ENCODE data around the gene DGKI.
"Not testable (repeated sequence)": the region's sequence is repeated elsewhere in the genome, so short reads cannot be mapped to it uniquely, and the experiment has no call there.

The DGKI gene

DNA sequence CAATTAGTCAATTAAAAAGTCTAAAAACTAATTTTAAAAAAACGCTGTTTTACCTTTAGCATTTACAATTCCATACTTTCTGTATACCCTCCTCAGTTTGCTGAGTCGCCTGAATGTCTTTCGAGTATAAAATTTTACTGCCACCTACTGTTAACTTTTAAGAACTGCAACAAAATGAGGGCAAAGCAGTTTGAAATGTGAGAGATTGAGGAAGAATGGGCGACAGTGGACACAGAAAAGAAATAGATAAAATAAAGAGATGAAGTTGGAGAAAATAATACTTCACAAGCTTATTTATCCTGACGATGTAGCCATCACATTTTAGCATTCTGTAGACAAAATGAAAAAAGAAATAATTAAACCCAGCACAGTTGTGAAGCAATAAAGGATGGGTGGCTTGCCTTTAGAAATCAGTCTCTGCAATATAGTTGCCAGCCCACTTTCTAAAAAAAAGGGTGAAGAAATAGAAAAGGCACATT is 392.5 kb downstream of the DGKI start:
- H3K27ac ChIP-seq (ENCODE audit: low read depth, low read length), result no peak overlapping the region

DNA sequence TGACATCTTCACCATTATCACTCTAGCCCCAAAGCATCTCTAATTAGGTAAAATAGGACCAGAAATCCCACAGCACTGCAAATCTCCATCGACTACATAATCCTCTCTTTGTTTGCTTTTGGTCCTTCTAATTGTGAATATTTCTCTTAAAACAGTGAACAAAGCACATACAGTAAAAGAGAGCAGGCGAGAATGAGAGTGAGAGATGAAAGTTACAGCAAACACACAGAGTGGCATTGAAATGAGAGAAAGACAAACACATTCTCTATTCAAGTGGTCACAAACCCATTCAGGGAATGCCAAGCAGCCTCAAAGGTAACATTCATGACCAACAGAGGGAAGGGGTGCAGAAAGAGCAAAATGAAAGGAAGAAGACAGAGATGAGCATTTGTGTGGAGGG is 393.4 kb downstream of the DGKI start:
- Histone ChIP-seq H3K9me2 (replicated peaks; ENCODE audit: control insufficient read depth, low read length) (no peaks in the 10 kb centered on the region), H3K4me3 (ENCODE audit: low read length) (no peak overlapping the region), H3K9me3 (ENCODE audit: control insufficient read depth, insufficient read depth, low read length) (no peaks in the 10 kb centered on the region), H3K36me3 (ENCODE audit: control insufficient read depth, low read length) (no peaks in the 10 kb centered on the region), H3K4me2 (ENCODE audit: low read length) (no peak overlapping the region), H3K27me3 (ENCODE audit: control insufficient read depth, low read length) (no peaks in the 10 kb centered on the region), H3K4me1 (ENCODE audit: control insufficient read depth, low read length) (no peaks in the 10 kb centered on the region), H3K27ac (ENCODE audit: low read depth, low read length) (no peak overlapping the region), H3K79me2 (ENCODE audit: control insufficient read depth, low read length) (no peaks in the 10 kb centered on the region), H3F3A (ENCODE audit: control insufficient read depth, insufficient read depth) (no peaks in the 10 kb centered on the region), H4K20me1 (ENCODE audit: control insufficient read depth, insufficient read depth, low read depth, low read length) (no peaks in the 10 kb centered on the region)
- TF ChIP-seq, protein P1, sequence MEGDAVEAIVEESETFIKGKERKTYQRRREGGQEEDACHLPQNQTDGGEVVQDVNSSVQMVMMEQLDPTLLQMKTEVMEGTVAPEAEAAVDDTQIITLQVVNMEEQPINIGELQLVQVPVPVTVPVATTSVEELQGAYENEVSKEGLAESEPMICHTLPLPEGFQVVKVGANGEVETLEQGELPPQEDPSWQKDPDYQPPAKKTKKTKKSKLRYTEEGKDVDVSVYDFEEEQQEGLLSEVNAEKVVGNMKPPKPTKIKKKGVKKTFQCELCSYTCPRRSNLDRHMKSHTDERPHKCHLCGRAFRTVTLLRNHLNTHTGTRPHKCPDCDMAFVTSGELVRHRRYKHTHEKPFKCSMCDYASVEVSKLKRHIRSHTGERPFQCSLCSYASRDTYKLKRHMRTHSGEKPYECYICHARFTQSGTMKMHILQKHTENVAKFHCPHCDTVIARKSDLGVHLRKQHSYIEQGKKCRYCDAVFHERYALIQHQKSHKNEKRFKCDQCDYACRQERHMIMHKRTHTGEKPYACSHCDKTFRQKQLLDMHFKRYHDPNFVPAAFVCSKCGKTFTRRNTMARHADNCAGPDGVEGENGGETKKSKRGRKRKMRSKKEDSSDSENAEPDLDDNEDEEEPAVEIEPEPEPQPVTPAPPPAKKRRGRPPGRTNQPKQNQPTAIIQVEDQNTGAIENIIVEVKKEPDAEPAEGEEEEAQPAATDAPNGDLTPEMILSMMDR (IDR thresholded peaks at IDR 0.05; ENCODE audit: low read depth, low read length, poor library complexity, severe bottlenecking), result no peak
- no peak for TF ChIP-seq EZH2phosphoT487 (IDR thresholded peaks at IDR 0.05; ENCODE audit: borderline replicate concordance, low read length)

More for the DNA sequence above, 392.5 kb downstream of the DGKI start:
- H3F3A ChIP-seq (ENCODE audit: control insufficient read depth, insufficient read depth), result no peaks in the 10 kb centered on the region
- no peaks in the 10 kb centered on the region for H3K27me3 ChIP-seq (ENCODE audit: control insufficient read depth, low read length)
- H3K4me1 ChIP-seq (ENCODE audit: control insufficient read depth, low read length), result no peaks in the 10 kb centered on the region
- no peak overlapping the region for H3K4me2 ChIP-seq (ENCODE audit: low read length)
- no peaks in the 10 kb centered on the region for H3K79me2 ChIP-seq (ENCODE audit: control insufficient read depth, low read length)
- H3K9me3 ChIP-seq (ENCODE audit: control insufficient read depth, insufficient read depth, low read length), result no peaks in the 10 kb centered on the region
- H4K20me1 ChIP-seq (ENCODE audit: control insufficient read depth, insufficient read depth, low read depth, low read length), result no peaks in the 10 kb centered on the region
- TF ChIP-seq EZH2phosphoT487 (IDR thresholded peaks at IDR 0.05; ENCODE audit: borderline replicate concordance, low read length), result no peak
- TF ChIP-seq, protein P1 (IDR thresholded peaks at IDR 0.05; ENCODE audit: low read depth, low read length, poor library complexity, severe bottlenecking), result peak; percentile 81
- H3K9me2 ChIP-seq (replicated peaks; ENCODE audit: control insufficient read depth, low read length), result no peaks in the 10 kb centered on the region
- no peaks in the 10 kb centered on the region for H3K36me3 ChIP-seq (ENCODE audit: control insufficient read depth, low read length)
- no peak overlapping the region for H3K4me3 ChIP-seq (ENCODE audit: low read length)

DNA sequence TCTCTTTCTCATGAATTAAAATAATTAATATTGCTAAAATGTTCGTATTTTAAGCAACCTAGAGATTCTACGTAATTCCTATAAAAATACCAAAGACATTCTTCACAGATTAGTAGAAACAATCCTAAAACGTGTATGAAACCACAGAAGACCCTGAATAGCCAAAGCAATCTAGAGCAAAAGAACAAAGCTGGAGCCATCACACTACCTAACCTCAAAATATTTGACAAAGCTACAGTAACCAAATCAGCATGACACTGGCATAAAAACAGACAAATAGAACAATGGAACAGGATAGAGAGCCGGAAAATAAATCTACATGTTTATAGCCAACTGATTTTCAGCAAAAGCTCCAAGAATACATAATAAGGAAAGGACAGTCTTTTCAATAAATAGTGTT is 397.8 kb downstream of the DGKI start:
- no peaks in the 10 kb centered on the region for H3K79me2 ChIP-seq (ENCODE audit: control insufficient read depth, low read length)
- H3K9me2 ChIP-seq (replicated peaks; ENCODE audit: control insufficient read depth, low read length), result no peaks in the 10 kb centered on the region
- H3K4me2 ChIP-seq (ENCODE audit: low read length), result no peak overlapping the region
- TF ChIP-seq, protein P1 (IDR thresholded peaks at IDR 0.05; ENCODE audit: low read depth, low read length, poor library complexity, severe bottlenecking), result no peak
- H3K4me3 ChIP-seq (ENCODE audit: low read length), result no peak overlapping the region
- no peaks in the 10 kb centered on the region for H4K20me1 ChIP-seq (ENCODE audit: control insufficient read depth, insufficient read depth, low read depth, low read length)
- no peaks in the 10 kb centered on the region for H3K9me3 ChIP-seq (ENCODE audit: control insufficient read depth, insufficient read depth, low read length)
- no peaks in the 10 kb centered on the region for H3K27me3 ChIP-seq (ENCODE audit: control insufficient read depth, low read length)
- no peaks in the 10 kb centered on the region for H3K36me3 ChIP-seq (ENCODE audit: control insufficient read depth, low read length)
- H3K4me1 ChIP-seq (ENCODE audit: control insufficient read depth, low read length), result no peaks in the 10 kb centered on the region
- H3F3A ChIP-seq (ENCODE audit: control insufficient read depth, insufficient read depth), result no peaks in the 10 kb centered on the region
- no peak overlapping the region for H3K27ac ChIP-seq (ENCODE audit: low read depth, low read length)

DNA sequence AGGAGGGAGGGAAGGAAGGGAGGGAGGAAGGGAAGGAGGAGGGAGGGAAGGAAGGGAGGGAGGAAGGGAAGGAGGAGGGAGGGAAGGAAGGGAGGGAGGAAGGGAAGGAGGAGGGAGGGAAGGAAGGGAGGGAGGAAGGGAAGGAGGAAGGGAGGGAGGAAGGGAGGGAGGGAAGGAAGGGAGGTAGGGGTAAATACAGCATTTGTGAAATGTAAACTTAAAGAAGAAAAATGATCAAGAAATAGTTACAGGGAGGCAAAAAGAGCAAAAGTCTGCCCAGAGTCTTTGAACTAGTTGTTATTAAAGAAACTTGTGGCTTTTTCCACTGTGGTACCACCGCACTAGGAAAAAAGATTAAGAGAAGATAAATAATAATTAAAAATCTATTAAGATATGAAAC is 398.2 kb downstream of the DGKI start:
- H3K9me2 ChIP-seq (replicated peaks; ENCODE audit: control insufficient read depth, low read length); H3F3A ChIP-seq (ENCODE audit: control insufficient read depth, insufficient read depth); H3K36me3 ChIP-seq (ENCODE audit: control insufficient read depth, low read length); H3K4me3 ChIP-seq (ENCODE audit: low read length); H3K79me2 ChIP-seq (ENCODE audit: control insufficient read depth, low read length); H4K20me1 ChIP-seq (ENCODE audit: control insufficient read depth, insufficient read depth, low read depth, low read length); H3K4me1 ChIP-seq (ENCODE audit: control insufficient read depth, low read length); H3K27ac ChIP-seq (ENCODE audit: low read depth, low read length); H3K9me3 ChIP-seq (ENCODE audit: control insufficient read depth, insufficient read depth, low read length); H3K27me3 ChIP-seq (ENCODE audit: control insufficient read depth, low read length); H3K4me2 ChIP-seq (ENCODE audit: low read length): not testable (repeated sequence)
